HEK293 (cell line): ENCODE data around the gene CNTNAP5.

Experiments
- CTCF ChIA-PET: fragments of 350-600 bp; formaldehyde crosslinking; extraction: SDS; loops from one replicate; lab custom pipeline; 2021; ENCODE audit warnings: antibody characterized with exemption; lab: Yijun Ruan, JAX
- POLR2A ChIA-PET: fragments of 300-600 bp; formaldehyde crosslinking; extraction: SDS; loops from one replicate; lab custom pipeline; 2020; ENCODE audit warnings: antibody characterized with exemption, inconsistent platforms; lab: Yijun Ruan, JAX
- H3K27ac ChIP-seq: fragments of 200-500 bp; sonication (Bioruptor generic); 2 replicates; pipeline ENCODE4 v1.5.1; 2014; ENCODE audit warnings: low read depth, low read length, control low read depth, inconsistent platforms; ENCODE audit errors: extremely low read depth
- H3K36me3 ChIP-seq, 2 experiments: fragments of 200-500 bp in 1 of 2; sonication (Bioruptor generic) in 1 of 2; 1 replicate in 1 of 2; 2 replicates in 1 of 2; pipeline ENCODE4 v1.5.1; 2014 to 2017; ENCODE audit warnings: inconsistent platforms in 2 of 2, low read length in 2 of 2; ENCODE audit not compliant: control insufficient read depth in 2 of 2, insufficient read depth in 1 of 2
- H3K4me1 ChIP-seq: fragments of 200-500 bp; sonication (Bioruptor generic); 2 replicates; pipeline ENCODE4 v1.5.1; 2014; ENCODE audit warnings: mild to moderate bottlenecking, low read length, inconsistent platforms; ENCODE audit not compliant: control insufficient read depth, insufficient read depth
- H3K4me3 ChIP-seq: 2 replicates; pipeline ENCODE4 v1.5.1; 2011; ENCODE audit warnings: low read depth, mild to moderate bottlenecking, control low read depth, low read length, moderate library complexity
- H3K9me3 ChIP-seq: fragments of 200-500 bp; sonication (Bioruptor generic); 2 replicates; pipeline ENCODE4 v1.5.1; 2014; ENCODE audit warnings: low read depth, low read length, inconsistent platforms; ENCODE audit not compliant: control insufficient read depth, insufficient read depth
- SALL2 ChIP-seq: fragments of 450-650 bp; formaldehyde crosslinking; IDR thresholded peaks from 2 replicates; pipeline ENCODE4 v1.5.0; 2017; ENCODE audit warnings: missing biosample characterization, mild to moderate bottlenecking, missing genetic modification characterization, borderline replicate concordance
- SCRT1 ChIP-seq: fragments of 450-650 bp; formaldehyde crosslinking; IDR thresholded peaks from 2 replicates; pipeline ENCODE4 v1.5.1; 2016; ENCODE audit warnings: missing biosample characterization, missing genetic modification characterization, borderline replicate concordance
- TSHZ1 ChIP-seq: fragments of 450-650 bp; formaldehyde crosslinking; IDR thresholded peaks from 2 replicates; pipeline ENCODE4 v1.5.1; 2016; ENCODE audit warnings: missing biosample characterization, missing genetic modification characterization, borderline replicate concordance
- ZBTB10 ChIP-seq: fragments of 450-650 bp; formaldehyde crosslinking; IDR thresholded peaks from 2 replicates; pipeline ENCODE4 v1.5.1; 2016; ENCODE audit warnings: missing biosample characterization, missing genetic modification characterization
- ZNF138 ChIP-seq: fragments of 450-650 bp; formaldehyde crosslinking; IDR thresholded peaks from 2 replicates; pipeline ENCODE4 v1.5.1; 2016; ENCODE audit warnings: missing biosample characterization, missing genetic modification characterization, borderline replicate concordance
- ZNF169 ChIP-seq: fragments of 450-650 bp; formaldehyde crosslinking; IDR thresholded peaks from 2 replicates; pipeline ENCODE4 v1.5.1; 2016; ENCODE audit warnings: missing biosample characterization, missing genetic modification characterization
- ZNF341 ChIP-seq: fragments of 450-650 bp; formaldehyde crosslinking; IDR thresholded peaks from 2 replicates; pipeline ENCODE4; 2016; ENCODE audit warnings: low read depth, missing biosample characterization, missing genetic modification characterization
- ZNF530 ChIP-seq: fragments of 450-650 bp; formaldehyde crosslinking; IDR thresholded peaks from 2 replicates; pipeline ENCODE4 v1.5.1; 2016; ENCODE audit warnings: low read depth, missing biosample characterization, missing genetic modification characterization
- ZNF660 ChIP-seq: fragments of 450-650 bp; IDR thresholded peaks from 2 replicates; pipeline ENCODE4 v1.5.1; 2018; ENCODE audit warnings: missing biosample characterization, mild to moderate bottlenecking, missing genetic modification characterization
- TF ChIP-seq, protein P1 (sequence below): fragments of 450-650 bp; formaldehyde crosslinking; IDR thresholded peaks from 2 replicates; pipeline ENCODE4; 2016; ENCODE audit warnings: missing biosample characterization, missing genetic modification characterization
- TF ChIP-seq, protein P2 (sequence below): fragments of 450-650 bp; formaldehyde crosslinking; IDR thresholded peaks from 2 replicates; pipeline ENCODE4 v1.5.1; 2016; ENCODE audit warnings: missing biosample characterization, missing genetic modification characterization, low read depth
- TF ChIP-seq, protein P3 (sequence below): fragments of 450-650 bp; formaldehyde crosslinking; IDR thresholded peaks from 2 replicates; pipeline ENCODE4 v1.5.1; 2017; ENCODE audit warnings: missing biosample characterization, missing genetic modification characterization

Gene CNTNAP5

DNA sequence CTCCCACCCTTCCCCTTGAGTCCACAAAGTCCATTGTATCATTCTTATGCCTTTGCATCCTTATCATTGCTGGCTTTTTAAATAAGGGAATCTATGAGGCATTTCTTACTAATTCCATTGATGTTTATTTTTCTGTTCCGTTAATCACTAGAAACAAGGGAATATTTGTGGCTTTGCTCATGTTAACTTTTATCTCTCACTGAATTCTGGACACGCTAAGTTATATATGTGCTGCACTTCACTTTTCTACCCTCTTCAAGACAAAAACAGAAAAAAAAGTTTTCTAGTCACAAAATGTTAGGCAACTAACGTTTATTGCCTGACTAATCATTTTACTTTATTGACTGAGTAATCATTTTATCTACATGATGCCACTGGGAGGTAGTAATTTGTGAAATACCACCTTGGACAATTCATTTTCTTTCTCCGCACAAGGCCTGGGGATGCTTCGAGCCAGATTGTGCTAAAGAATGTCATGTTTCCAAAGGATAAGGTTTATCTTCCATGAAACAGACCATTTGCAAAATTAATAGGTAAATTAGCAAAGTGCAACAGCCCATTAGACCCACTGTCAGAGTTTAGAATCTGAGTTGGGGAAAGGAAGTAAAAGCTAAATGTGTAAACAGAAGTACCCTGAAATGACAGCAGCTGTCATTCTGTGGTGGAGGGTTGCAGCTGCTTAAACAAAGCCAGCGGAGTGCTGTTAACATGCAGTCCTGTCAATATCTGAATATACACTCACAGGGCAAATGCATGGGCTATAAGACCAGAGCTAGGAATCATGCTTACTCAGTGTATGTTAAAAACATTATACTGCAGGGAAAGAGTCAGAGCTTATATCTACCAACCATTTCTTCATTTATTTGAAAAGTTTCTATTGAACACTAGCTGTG, 658.7 kb downstream of the CNTNAP5 start:
- Histone ChIP-seq H3K4me3 (no peak overlapping the region), H3K9me3 (no peaks in the 10 kb centered on the region), H3K36me3 (no peaks in the 10 kb centered on the region), H3K4me1 (no peaks in the 10 kb centered on the region), H3K27ac (no peak overlapping the region)
- ChIA-PET CTCF (no interaction called here), POLR2A (no interaction called here)
- TF ChIP-seq, protein P1, sequence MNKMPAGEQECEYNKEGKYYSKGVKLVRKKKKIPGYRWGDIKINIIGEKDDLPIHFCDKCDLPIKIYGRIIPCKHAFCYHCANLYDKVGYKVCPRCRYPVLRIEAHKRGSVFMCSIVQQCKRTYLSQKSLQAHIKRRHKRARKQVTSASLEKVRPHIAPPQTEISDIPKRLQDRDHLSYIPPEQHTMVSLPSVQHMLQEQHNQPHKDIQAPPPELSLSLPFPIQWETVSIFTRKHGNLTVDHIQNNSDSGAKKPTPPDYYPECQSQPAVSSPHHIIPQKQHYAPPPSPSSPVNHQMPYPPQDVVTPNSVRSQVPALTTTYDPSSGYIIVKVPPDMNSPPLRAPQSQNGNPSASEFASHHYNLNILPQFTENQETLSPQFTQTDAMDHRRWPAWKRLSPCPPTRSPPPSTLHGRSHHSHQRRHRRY (tag by site-specific recombination), result no peak
- TF ChIP-seq TSHZ1 (tag by site-specific recombination) (no peak), SCRT1 (tag by site-specific recombination) (no peak), ZNF341 (tag by site-specific recombination) (no peak), ZNF138 (no peak), ZNF169 (tag by site-specific recombination) (no peak), SALL2 (no peak), ZBTB10 (tag by site-specific recombination) (no peak)
- TF ChIP-seq, protein P2, sequence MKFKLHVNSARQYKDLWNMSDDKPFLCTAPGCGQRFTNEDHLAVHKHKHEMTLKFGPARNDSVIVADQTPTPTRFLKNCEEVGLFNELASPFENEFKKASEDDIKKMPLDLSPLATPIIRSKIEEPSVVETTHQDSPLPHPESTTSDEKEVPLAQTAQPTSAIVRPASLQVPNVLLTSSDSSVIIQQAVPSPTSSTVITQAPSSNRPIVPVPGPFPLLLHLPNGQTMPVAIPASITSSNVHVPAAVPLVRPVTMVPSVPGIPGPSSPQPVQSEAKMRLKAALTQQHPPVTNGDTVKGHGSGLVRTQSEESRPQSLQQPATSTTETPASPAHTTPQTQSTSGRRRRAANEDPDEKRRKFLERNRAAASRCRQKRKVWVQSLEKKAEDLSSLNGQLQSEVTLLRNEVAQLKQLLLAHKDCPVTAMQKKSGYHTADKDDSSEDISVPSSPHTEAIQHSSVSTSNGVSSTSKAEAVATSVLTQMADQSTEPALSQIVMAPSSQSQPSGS (tag by site-specific recombination), result no peak
- TF ChIP-seq, protein P3, sequence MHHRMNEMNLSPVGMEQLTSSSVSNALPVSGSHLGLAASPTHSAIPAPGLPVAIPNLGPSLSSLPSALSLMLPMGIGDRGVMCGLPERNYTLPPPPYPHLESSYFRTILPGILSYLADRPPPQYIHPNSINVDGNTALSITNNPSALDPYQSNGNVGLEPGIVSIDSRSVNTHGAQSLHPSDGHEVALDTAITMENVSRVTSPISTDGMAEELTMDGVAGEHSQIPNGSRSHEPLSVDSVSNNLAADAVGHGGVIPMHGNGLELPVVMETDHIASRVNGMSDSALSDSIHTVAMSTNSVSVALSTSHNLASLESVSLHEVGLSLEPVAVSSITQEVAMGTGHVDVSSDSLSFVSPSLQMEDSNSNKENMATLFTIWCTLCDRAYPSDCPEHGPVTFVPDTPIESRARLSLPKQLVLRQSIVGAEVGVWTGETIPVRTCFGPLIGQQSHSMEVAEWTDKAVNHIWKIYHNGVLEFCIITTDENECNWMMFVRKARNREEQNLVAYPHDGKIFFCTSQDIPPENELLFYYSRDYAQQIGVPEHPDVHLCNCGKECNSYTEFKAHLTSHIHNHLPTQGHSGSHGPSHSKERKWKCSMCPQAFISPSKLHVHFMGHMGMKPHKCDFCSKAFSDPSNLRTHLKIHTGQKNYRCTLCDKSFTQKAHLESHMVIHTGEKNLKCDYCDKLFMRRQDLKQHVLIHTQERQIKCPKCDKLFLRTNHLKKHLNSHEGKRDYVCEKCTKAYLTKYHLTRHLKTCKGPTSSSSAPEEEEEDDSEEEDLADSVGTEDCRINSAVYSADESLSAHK (tag by site-specific recombination), result no peak

GRCh38 chr2:124689348-124689747, 664.3 kb downstream of the CNTNAP5 start:
- no peak for TF ChIP-seq ZNF530 (tag by site-specific recombination)
- TF ChIP-seq ZNF660 (tag by site-specific recombination), result no peak
- Histone ChIP-seq H3K9me3 (no peaks in the 10 kb centered on the region), H3K4me1 (no peaks in the 10 kb centered on the region), H3K27ac (no peak overlapping the region), H3K36me3 (no peaks in the 10 kb centered on the region), H3K4me3 (no peak overlapping the region)
- ChIA-PET CTCF (no interaction called here), POLR2A (no interaction called here)
